HepG2 (cell line): ENCODE data around the gene BAG5. TPM values are rescaled to one million over a fixed set of nuclear protein-coding genes. Genes with fewer than 3 reads are reported as not detected.

ENCODE experiments used
- CHD4 ChIP-seq: fragments of 200-600 bp; sonication (generic); IDR thresholded peaks from 2 replicates; pipeline ENCODE4 v1.7.0; 2017; ENCODE audit warnings: mild to moderate bottlenecking, low read length, borderline replicate concordance
- FOSL2 ChIP-seq: sonication (generic); formaldehyde crosslinking; IDR thresholded peaks from 2 replicates; pipeline ENCODE4 v1.4.0; 2020; ENCODE audit warnings: missing genetic modification reagents
- GABPB1 ChIP-seq: IDR thresholded peaks from 2 replicates; pipeline ENCODE4 v1.6.1; 2016; ENCODE audit warnings: mild to moderate bottlenecking, missing genetic modification reagents, moderate library complexity, missing compliant biosample characterization
- GTF3A ChIP-seq: sonication (generic); formaldehyde crosslinking; conservative IDR thresholded peaks from 2 replicates; pipeline ENCODE4 v1.4.0; 2020; ENCODE audit warnings: mild to moderate bottlenecking, missing genetic modification reagents
- MXI1 ChIP-seq: IDR thresholded peaks from 3 replicates; pipeline ENCODE4 v1.6.1; 2012; ENCODE audit warnings: low read depth, low read length, inconsistent platforms, borderline replicate concordance
- RAD21 ChIP-seq: fragments of 450-650 bp; formaldehyde crosslinking; IDR thresholded peaks from 2 replicates; pipeline ENCODE4 v1.5.0; 2020; ENCODE audit warnings: mild to moderate bottlenecking
- SMAD9 ChIP-seq: sonication (generic); formaldehyde crosslinking; IDR thresholded peaks from 2 replicates; pipeline ENCODE4 v1.5.1; 2020; ENCODE audit warnings: mild to moderate bottlenecking, missing genetic modification reagents
- SOX13 ChIP-seq, 3 experiments: fragments of 450-650 bp in 1 of 3; sonication (generic) in 1 of 3; formaldehyde crosslinking in 1 of 3; IDR thresholded peaks in 2 of 3; conservative IDR thresholded peaks in 1 of 3; 2 replicates each; pipeline versions ENCODE4 v1.5.0 to v1.6.1; 2016 to 2020; ENCODE audit warnings: antibody characterized with exemption in 1 of 3, mild to moderate bottlenecking in 1 of 3, missing compliant biosample characterization in 1 of 3, missing genetic modification reagents in 1 of 3, moderate library complexity in 1 of 3
- SPEN ChIP-seq: sonication (generic); formaldehyde crosslinking; IDR thresholded peaks from 2 replicates; pipeline ENCODE4 v1.5.1; 2020; ENCODE audit warnings: low read depth, mild to moderate bottlenecking, missing genetic modification reagents
- TGIF2 ChIP-seq: IDR thresholded peaks from 2 replicates; pipeline ENCODE4 v1.6.1; 2016; ENCODE audit warnings: control low read depth, missing compliant biosample characterization
- UBTF ChIP-seq: sonication (generic); formaldehyde crosslinking; IDR thresholded peaks from 2 replicates; pipeline ENCODE4 v1.4.0; 2020; ENCODE audit warnings: mild to moderate bottlenecking, missing genetic modification reagents
- ZBTB10 ChIP-seq: sonication (generic); formaldehyde crosslinking; IDR thresholded peaks from 2 replicates; pipeline ENCODE4 v1.4.0; 2020; ENCODE audit warnings: missing genetic modification reagents, borderline replicate concordance
- ZBTB39 ChIP-seq: sonication (generic); formaldehyde crosslinking; IDR thresholded peaks from 2 replicates; pipeline ENCODE4 v1.5.0; 2020; ENCODE audit warnings: missing genetic modification reagents
- ZNF124 ChIP-seq: sonication (generic); formaldehyde crosslinking; IDR thresholded peaks from 2 replicates; pipeline ENCODE4 v1.4.0; 2020; ENCODE audit warnings: missing genetic modification reagents
- ZNF34 ChIP-seq: sonication (generic); formaldehyde crosslinking; IDR thresholded peaks from 2 replicates; pipeline ENCODE4 v1.4.0; 2020; ENCODE audit warnings: mild to moderate bottlenecking, missing genetic modification reagents, borderline replicate concordance
- ZNF460 ChIP-seq: sonication (generic); formaldehyde crosslinking; IDR thresholded peaks from 2 replicates; pipeline ENCODE4 v1.5.1; 2020; ENCODE audit warnings: missing genetic modification reagents, mild to moderate bottlenecking, borderline replicate concordance
- ZNF615 ChIP-seq: sonication (generic); formaldehyde crosslinking; IDR thresholded peaks from 2 replicates; pipeline ENCODE4 v1.5.0; 2020; ENCODE audit warnings: mild to moderate bottlenecking, missing genetic modification reagents, borderline replicate concordance
- ZNF720 ChIP-seq: sonication (generic); formaldehyde crosslinking; IDR thresholded peaks from 2 replicates; pipeline ENCODE4 v1.4.0; 2020; ENCODE audit warnings: missing genetic modification reagents
- ZNF878 ChIP-seq: sonication (generic); formaldehyde crosslinking; IDR thresholded peaks from 2 replicates; pipeline ENCODE4 v1.8.1; 2023; ENCODE audit warnings: mild to moderate bottlenecking, missing genetic modification reagents, moderate library complexity
- polyA plus RNA-seq, 8 experiments: library from polyadenylated mRNA; depleted of rRNA in 3 of 8; stranded (reverse) in 7 of 8; unstranded in 1 of 8; fragments of >200 nt; fragmentation: Illumina TruSeq in 4 of 8; extraction: Trizol in 4 of 8; gene quantifications; 2 replicates each; pipeline versions ENCODE4 v1.2.1 to v1.2.3, GENCODE V29; 2011 to 2016; ENCODE audit warnings: low read depth in 4 of 8, missing spikeins in 1 of 8, mixed read lengths in 1 of 8; ENCODE audit not compliant: insufficient read depth in 1 of 8
- total RNA-seq, 5 experiments: library from RNA; depleted of rRNA; stranded (reverse); fragments of >200 nt; fragmentation: Illumina TruSeq; extraction: Trizol; gene quantifications; 2 replicates each; pipeline ENCODE4 v1.2.3, GENCODE V29; 2016; ENCODE audit warnings: low read depth in 1 of 5
- TF ChIP-seq, protein P1 (sequence below): sonication (generic); formaldehyde crosslinking; IDR thresholded peaks from 2 replicates; pipeline ENCODE4 v1.4.0; 2020; ENCODE audit warnings: missing genetic modification reagents

The BAG5 gene
- total and polyA plus RNA-seq, 2 of the 13 experiments (the other 11 are each of a cell fraction or from before 2014, with no cell fraction given), result 3.5 to 21.0 TPM

DNA sequence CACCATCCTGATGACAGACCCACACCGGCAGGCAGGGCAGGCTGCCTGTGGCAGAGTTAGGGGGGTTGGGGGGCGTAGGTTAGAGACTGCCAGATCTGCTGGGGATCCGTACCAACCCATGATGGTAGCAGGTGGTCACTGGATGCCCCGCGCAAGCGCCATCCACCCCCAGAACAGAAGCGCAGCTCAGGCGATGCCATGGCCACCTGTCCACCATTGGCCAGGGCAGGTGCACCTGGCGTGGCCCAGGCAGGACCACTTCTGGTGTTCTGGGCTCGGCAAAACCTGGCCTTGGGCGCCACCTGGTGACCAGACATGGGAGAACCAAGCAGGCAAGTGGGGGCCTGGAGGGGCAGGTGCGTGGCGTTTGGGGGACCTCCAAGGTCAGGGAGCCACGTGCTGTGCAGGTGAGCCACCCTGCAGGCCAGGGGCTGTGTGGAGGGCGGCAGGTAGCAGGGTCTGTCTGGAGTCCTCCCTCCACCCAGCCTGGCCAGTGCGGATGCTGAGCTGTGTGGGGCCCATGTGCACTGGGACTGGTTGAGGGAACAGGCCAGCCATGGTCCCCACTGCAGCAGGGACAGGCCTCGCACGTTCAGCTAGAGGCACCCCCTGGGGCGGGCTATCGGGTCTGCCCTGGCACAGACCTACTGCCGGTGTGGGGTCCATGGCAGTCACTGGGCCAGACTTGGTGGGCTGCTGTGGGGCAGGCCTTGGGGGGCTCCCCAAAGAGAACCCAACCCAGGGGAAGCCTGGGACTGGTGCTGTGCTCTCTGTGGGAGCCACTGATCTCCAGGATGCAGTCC is 15.6 kb downstream of the BAG5 start (continued):
- no peak for TF ChIP-seq ZNF615 (CRISPR knock-in tag)
- TF ChIP-seq ZBTB39 (CRISPR knock-in tag), result no peak
- no peak for TF ChIP-seq ZNF878
- peak; percentile 32; the same call in 1 of the 3 replicates for TF ChIP-seq MXI1
- TF ChIP-seq FOSL2 (CRISPR knock-in tag), result no peak
- TF ChIP-seq SPEN (CRISPR knock-in tag), result 0 out of 2 replicates have a peak, but pooled peaks have one; percentile 43
- TF ChIP-seq GTF3A, result no peak
- no peak for TF ChIP-seq SMAD9 (CRISPR knock-in tag)
- no peak for TF ChIP-seq TGIF2
- TF ChIP-seq, protein P1, sequence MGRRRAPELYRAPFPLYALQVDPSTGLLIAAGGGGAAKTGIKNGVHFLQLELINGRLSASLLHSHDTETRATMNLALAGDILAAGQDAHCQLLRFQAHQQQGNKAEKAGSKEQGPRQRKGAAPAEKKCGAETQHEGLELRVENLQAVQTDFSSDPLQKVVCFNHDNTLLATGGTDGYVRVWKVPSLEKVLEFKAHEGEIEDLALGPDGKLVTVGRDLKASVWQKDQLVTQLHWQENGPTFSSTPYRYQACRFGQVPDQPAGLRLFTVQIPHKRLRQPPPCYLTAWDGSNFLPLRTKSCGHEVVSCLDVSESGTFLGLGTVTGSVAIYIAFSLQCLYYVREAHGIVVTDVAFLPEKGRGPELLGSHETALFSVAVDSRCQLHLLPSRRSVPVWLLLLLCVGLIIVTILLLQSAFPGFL, result no peak
- peak; percentile 98 for TF ChIP-seq RAD21 (CRISPR knock-in tag)
- no peak for TF ChIP-seq ZNF720 (CRISPR knock-in tag)
- peak; percentile 88; the same call in 1 of the 2 replicates for TF ChIP-seq ZBTB10
- no peak for TF ChIP-seq ZNF124 (CRISPR knock-in tag)
- no peak for TF ChIP-seq ZNF460 (CRISPR knock-in tag)
- no peak for TF ChIP-seq ZNF34 (CRISPR knock-in tag)
- 0 out of 2 replicates have a peak, but pooled peaks have one; percentile 18 for TF ChIP-seq UBTF (CRISPR knock-in tag)
- peak; percentile 46; the same call in 1 of the 2 replicates for TF ChIP-seq GABPB1 (CRISPR knock-in tag)
- TF ChIP-seq CHD4, result no peak
- no peak for TF ChIP-seq SOX13 (IDR thresholded peaks at IDR 0.05)
- no peak for TF ChIP-seq SOX13 (CRISPR knock-in tag; conservative IDR thresholded peaks at IDR 0.05 in 1 of 2, IDR thresholded peaks at IDR 0.05 in 1 of 2)
